BLaER1 treated with 17β-estradiol and CSF1 and Interleukin-3, amounts not matched to agents 10 nM and 100 nM (cell line): ENCODE data around the gene FSTL4.

Experiments used
- H3K27ac ChIP-seq, 11 experiments: shearing (Covaris generic); formaldehyde crosslinking; 2 replicates each; pipeline ENCODE4 v1.8.1; 2022
- H3K27me3 ChIP-seq, 11 experiments: shearing (Covaris generic); formaldehyde crosslinking; 2 replicates each; pipeline ENCODE4 v1.8.1; 2022
- H3K36me3 ChIP-seq, 11 experiments: shearing (Covaris generic); formaldehyde crosslinking; 2 replicates each; pipeline ENCODE4 v1.8.1; 2022
- H3K4me1 ChIP-seq, 10 experiments: shearing (Covaris generic); formaldehyde crosslinking; 2 replicates each; pipeline ENCODE4 v1.8.1; 2022
- H3K4me2 ChIP-seq, 11 experiments: shearing (Covaris generic); formaldehyde crosslinking; 2 replicates each; pipeline ENCODE4 v1.8.1; 2022
- H3K4me3 ChIP-seq, 10 experiments: shearing (Covaris generic); formaldehyde crosslinking; 2 replicates each; pipeline ENCODE4 v1.8.1; 2022
- H3K9ac ChIP-seq, 11 experiments: shearing (Covaris generic); formaldehyde crosslinking; 2 replicates each; pipeline ENCODE4 v1.8.1; 2022
- H3K9me3 ChIP-seq, 11 experiments: shearing (Covaris generic); formaldehyde crosslinking; replicated peaks in 1 of 11; 2 replicates each; pipeline ENCODE4 v1.8.1; 2022
- H4K20me1 ChIP-seq, 11 experiments: shearing (Covaris generic); formaldehyde crosslinking; 2 replicates each; pipeline ENCODE4 v1.8.1; 2022
- Cebpa-rat ChIP-seq, 11 experiments: shearing (Covaris generic); IDR thresholded peaks; 2 replicates each; pipeline ENCODE4 v1.8.1; 2022

Gene FSTL4

GRCh38 chr5:133405275-133406034, 206.9 kb downstream of the FSTL4 start:
- no peak for TF ChIP-seq Cebpa-rat (IDR thresholded peaks at IDR 0.05)
- Histone ChIP-seq H3K9me3 (no peaks in the 10 kb centered on the region), H3K27ac (no peak overlapping the region), H3K4me1 (peaks cover 0 to 17% (median 8%) of the 10 kb centered on the region in 10 experiments; a peak in 14 of 20 replicates), H3K36me3 (no peaks in the 10 kb centered on the region), H3K9ac (no peak overlapping the region), H3K4me3 (no peak overlapping the region), H4K20me1 (no peaks in the 10 kb centered on the region), H3K27me3 (no peaks in the 10 kb centered on the region), H3K4me2 (no peak overlapping the region)

- Histone ChIP-seq H3K4me3 (no peak overlapping the region), H3K4me1 (peaks cover 0 to 20% (median 8%) of the 10 kb centered on the region in 10 experiments; a peak in 14 of 20 replicates), H3K9ac (no peak overlapping the region), H3K9me3 (no peaks in the 10 kb centered on the region), H3K36me3 (no peaks in the 10 kb centered on the region), H3K27ac (no peak overlapping the region), H4K20me1 (no peaks in the 10 kb centered on the region), H3K4me2 (no peak overlapping the region), H3K27me3 (no peaks in the 10 kb centered on the region)
- TF ChIP-seq Cebpa-rat (IDR thresholded peaks at IDR 0.05), result no peak
Measured at GRCh38 chr5:133404724-133405123, 207.6 kb downstream of the FSTL4 start.

GRCh38 chr5:133403741-133404364, 208.5 kb downstream of the FSTL4 start:
- no peak for TF ChIP-seq Cebpa-rat (IDR thresholded peaks at IDR 0.05)
- H3K4me1 ChIP-seq, result peaks cover 4 to 28% (median 16%) of the 10 kb centered on the region in 10 experiments; a peak in 18 of 20 replicates
- H3K27me3 ChIP-seq, result no peaks in the 10 kb centered on the region

GRCh38 chr5:133402775-133403174, 209.6 kb downstream of the FSTL4 start:
- no peaks in the 10 kb centered on the region for H4K20me1 ChIP-seq
- H3K9ac ChIP-seq, result no peak overlapping the region
- H3K27ac ChIP-seq, result no peak overlapping the region
- no peak overlapping the region for H3K4me3 ChIP-seq
- no peak overlapping the region for H3K4me2 ChIP-seq
- H3K4me1 ChIP-seq, result peaks cover 15 to 39% (median 27%) of the 10 kb centered on the region in 10 experiments; a peak in 19 of 20 replicates
- no peaks in the 10 kb centered on the region for H3K27me3 ChIP-seq
- no peaks in the 10 kb centered on the region for H3K36me3 ChIP-seq
- no peaks in the 10 kb centered on the region for H3K9me3 ChIP-seq
- TF ChIP-seq Cebpa-rat (IDR thresholded peaks at IDR 0.05), result no peak

More at GRCh38 chr5:133403741-133404364, 208.5 kb downstream of the FSTL4 start:
- no peaks in the 10 kb centered on the region for H3K36me3 ChIP-seq
- H3K9me3 ChIP-seq, result no peaks in the 10 kb centered on the region
- no peak overlapping the region for H3K27ac ChIP-seq
- no peak overlapping the region for H3K4me3 ChIP-seq
- H4K20me1 ChIP-seq, result no peaks in the 10 kb centered on the region
- no peak overlapping the region for H3K9ac ChIP-seq
- no peak overlapping the region for H3K4me2 ChIP-seq

- Histone ChIP-seq H3K9ac (no peak overlapping the region), H3K36me3 (no peaks in the 10 kb centered on the region), H3K4me2 (peak overlapping the region in 8 of 11 experiments; percentile 31 to 75 (median 62); a peak in 17 of 22 replicates), H3K4me1 (peaks cover 25 to 46% (median 36%) of the 10 kb centered on the region in 10 experiments), H3K27me3 (no peaks in the 10 kb centered on the region), H3K27ac (no peak overlapping the region), H3K9me3 (no peaks in the 10 kb centered on the region), H3K4me3 (no peak overlapping the region), H4K20me1 (no peaks in the 10 kb centered on the region)
- no peak for TF ChIP-seq Cebpa-rat (IDR thresholded peaks at IDR 0.05)
Measured at GRCh38 chr5:133401731-133402347, 210.5 kb downstream of the FSTL4 start.

- Histone ChIP-seq H3K4me3 (no peak overlapping the region), H3K27me3 (no peaks in the 10 kb centered on the region), H3K36me3 (no peaks in the 10 kb centered on the region), H3K9ac (no peak overlapping the region), H3K27ac (no peak overlapping the region), H3K4me1 (peaks cover 32 to 54% (median 45%) of the 10 kb centered on the region in 10 experiments), H3K9me3 (no peaks in the 10 kb centered on the region), H3K4me2 (peak overlapping the region in 5 of 11 experiments; percentile 9 to 73 (median 51); a peak in 4 of 22 replicates), H4K20me1 (no peaks in the 10 kb centered on the region)
- TF ChIP-seq Cebpa-rat (IDR thresholded peaks at IDR 0.05), result no peak
Measured at GRCh38 chr5:133400831-133401351, 211.4 kb downstream of the FSTL4 start.

- Histone ChIP-seq H4K20me1 (no peaks in the 10 kb centered on the region), H3K4me3 (no peak overlapping the region), H3K27ac (no peak overlapping the region), H3K4me1 (peaks cover 32 to 54% (median 45%) of the 10 kb centered on the region in 10 experiments), H3K36me3 (no peaks in the 10 kb centered on the region), H3K27me3 (no peaks in the 10 kb centered on the region), H3K9me3 (peaks cover 0 to 7% (median 2%) of the 10 kb centered on the region in 11 experiments; a peak in 9 of 22 replicates), H3K9ac (no peak overlapping the region), H3K4me2 (peak overlapping the region in 3 of 11 experiments; percentile 2 to 60 (median 6); a peak in 2 of 22 replicates)
- no peak for TF ChIP-seq Cebpa-rat (IDR thresholded peaks at IDR 0.05)
Measured at GRCh38 chr5:133400120-133400519, 212.2 kb downstream of the FSTL4 start.

- no peaks in the 10 kb centered on the region for H3K27me3 ChIP-seq
- no peak overlapping the region for H3K9ac ChIP-seq
- no peak for TF ChIP-seq Cebpa-rat (IDR thresholded peaks at IDR 0.05)
- H3K4me1 ChIP-seq, result peaks cover 32 to 56% (median 45%) of the 10 kb centered on the region in 10 experiments
- H3K9me3 ChIP-seq, result peaks cover 0 to 14% (median 6%) of the 10 kb centered on the region in 11 experiments; a peak in 13 of 22 replicates
- H3K36me3 ChIP-seq, result no peaks in the 10 kb centered on the region
- no peak overlapping the region for H3K4me3 ChIP-seq
- H4K20me1 ChIP-seq, result no peaks in the 10 kb centered on the region
- peak overlapping the region in 10 of 11 experiments; percentile 12 to 77 (median 72); a peak in 19 of 22 replicates for H3K4me2 ChIP-seq
- H3K27ac ChIP-seq, result no peak overlapping the region
Measured at GRCh38 chr5:133399247-133399891, 213.0 kb downstream of the FSTL4 start.
